Measurements from ENCODE around the gene NEUROG1. TPM values are rescaled to one million over a fixed set of nuclear protein-coding genes. Genes with fewer than 3 reads are reported as not detected.
A peak's percentile ranks its signal among the peaks of the same experiment; 100 is the strongest.

The NEUROG1 gene
- total RNA-seq, 1 experiment from 2014 or later, result not detected

GRCh38 chr5:135570453-135570764, 34.6 kb upstream of the NEUROG1 start:
- H3K27ac Mint-ChIP-seq (ENCODE audit: low read depth, unreplicated experiment), result no peak overlapping the region
- H3K36me3 Mint-ChIP-seq (ENCODE audit: insufficient read depth, unreplicated experiment), result no peaks in the 10 kb centered on the region
- H3K4me3 Mint-ChIP-seq (ENCODE audit: unreplicated experiment), result no peak overlapping the region
- BruUV-seq (replicated peaks), result no TSS peak
- H3K9me3 Mint-ChIP-seq (ENCODE audit: unreplicated experiment), result no peaks in the 10 kb centered on the region
- H3K4me1 Mint-ChIP-seq (ENCODE audit: insufficient read depth, unreplicated experiment), result peaks cover 9% of the 10 kb centered on the region
- TF ChIP-seq, protein P1, sequence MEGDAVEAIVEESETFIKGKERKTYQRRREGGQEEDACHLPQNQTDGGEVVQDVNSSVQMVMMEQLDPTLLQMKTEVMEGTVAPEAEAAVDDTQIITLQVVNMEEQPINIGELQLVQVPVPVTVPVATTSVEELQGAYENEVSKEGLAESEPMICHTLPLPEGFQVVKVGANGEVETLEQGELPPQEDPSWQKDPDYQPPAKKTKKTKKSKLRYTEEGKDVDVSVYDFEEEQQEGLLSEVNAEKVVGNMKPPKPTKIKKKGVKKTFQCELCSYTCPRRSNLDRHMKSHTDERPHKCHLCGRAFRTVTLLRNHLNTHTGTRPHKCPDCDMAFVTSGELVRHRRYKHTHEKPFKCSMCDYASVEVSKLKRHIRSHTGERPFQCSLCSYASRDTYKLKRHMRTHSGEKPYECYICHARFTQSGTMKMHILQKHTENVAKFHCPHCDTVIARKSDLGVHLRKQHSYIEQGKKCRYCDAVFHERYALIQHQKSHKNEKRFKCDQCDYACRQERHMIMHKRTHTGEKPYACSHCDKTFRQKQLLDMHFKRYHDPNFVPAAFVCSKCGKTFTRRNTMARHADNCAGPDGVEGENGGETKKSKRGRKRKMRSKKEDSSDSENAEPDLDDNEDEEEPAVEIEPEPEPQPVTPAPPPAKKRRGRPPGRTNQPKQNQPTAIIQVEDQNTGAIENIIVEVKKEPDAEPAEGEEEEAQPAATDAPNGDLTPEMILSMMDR (IDR thresholded peaks at IDR 0.05; ENCODE audit: unreplicated experiment), result no peak
- intact Hi-C loops (cut with micrococcal nuclease), result loop anchor here (1.0 kb wide), 1 partner anchor 159 kb away; no protein-coding TSS in a partner anchor
- peaks cover 7% of the 10 kb centered on the region for H3K27me3 Mint-ChIP-seq (ENCODE audit: insufficient read depth, unreplicated experiment)
- CTCF ChIA-PET, result interaction anchor here (0.6 to 32.2 kb wide), 25 partner anchors 11 to 1902 kb away, joined by 3 to 2166 read pairs (median 4); partner anchors contain the start of genes CXCL14, SLC25A48 and TIFAB
- DNase-seq (ENCODE audit: unreplicated experiment), result no peak
- POLR2A ChIA-PET, result interaction anchor here (0.7 to 1.6 kb wide), 3 partner anchors 11 to 169 kb away, joined by 3 to 4 read pairs (median 3); no protein-coding TSS in a partner anchor

GRCh38 chr5:135569755-135570452, 34.1 kb upstream of the NEUROG1 start:
- DNase-seq (ENCODE audit: unreplicated experiment), result peak; percentile 66
- no TSS peak for BruUV-seq (replicated peaks)

GRCh38 chr5:135568923-135569360, 33.2 kb upstream of the NEUROG1 start:
- Mint-ChIP-seq H3K36me3 (ENCODE audit: insufficient read depth, unreplicated experiment) (no peaks in the 10 kb centered on the region), H3K27ac (ENCODE audit: low read depth, unreplicated experiment) (no peak overlapping the region), H3K4me1 (ENCODE audit: insufficient read depth, unreplicated experiment) (peaks cover 9% of the 10 kb centered on the region), H3K4me3 (ENCODE audit: unreplicated experiment) (no peak overlapping the region), H3K9me3 (ENCODE audit: unreplicated experiment) (no peaks in the 10 kb centered on the region), H3K27me3 (ENCODE audit: insufficient read depth, unreplicated experiment) (peaks cover 16% of the 10 kb centered on the region)
- TF ChIP-seq, protein P1 (IDR thresholded peaks at IDR 0.05; ENCODE audit: unreplicated experiment), result no peak
- no TSS peak for BruUV-seq (replicated peaks)
- no peak for DNase-seq (ENCODE audit: unreplicated experiment)
- ChIA-PET POLR2A (interaction anchor here (0.8 to 1.3 kb wide), 2 partner anchors 12 to 82 kb away, joined by 3 read pairs; no protein-coding TSS in a partner anchor), CTCF (interaction anchor here (0.6 to 32.2 kb wide), 14 partner anchors 9 to 1053 kb away, joined by 3 to 2166 read pairs (median 43); partner anchors contain the start of genes CXCL14, SLC25A48 and TIFAB)
- intact Hi-C loops (cut with micrococcal nuclease), result no loop called here

More at GRCh38 chr5:135569755-135570452, 34.1 kb upstream of the NEUROG1 start:
- H3K4me3 Mint-ChIP-seq (ENCODE audit: unreplicated experiment), result no peak overlapping the region
- H3K9me3 Mint-ChIP-seq (ENCODE audit: unreplicated experiment), result no peaks in the 10 kb centered on the region
- H3K36me3 Mint-ChIP-seq (ENCODE audit: insufficient read depth, unreplicated experiment), result no peaks in the 10 kb centered on the region
- peaks cover 9% of the 10 kb centered on the region for H3K4me1 Mint-ChIP-seq (ENCODE audit: insufficient read depth, unreplicated experiment)
- no peak overlapping the region for H3K27ac Mint-ChIP-seq (ENCODE audit: low read depth, unreplicated experiment)
- CTCF ChIA-PET, result interaction anchor here (0.6 to 32.2 kb wide), 29 partner anchors 10 to 1875 kb away, joined by 3 to 2166 read pairs (median 4); partner anchors contain the start of genes CXCL14, SLC25A48 and TIFAB
- TF ChIP-seq, protein P1 (IDR thresholded peaks at IDR 0.05; ENCODE audit: unreplicated experiment), result peak; percentile 70
- H3K27me3 Mint-ChIP-seq (ENCODE audit: insufficient read depth, unreplicated experiment), result peaks cover 13% of the 10 kb centered on the region
- POLR2A ChIA-PET, result interaction anchor here (0.7 to 1.6 kb wide), 5 partner anchors 11 to 170 kb away, joined by 3 to 4 read pairs (median 3); no protein-coding TSS in a partner anchor
- intact Hi-C loops (cut with micrococcal nuclease), result loop anchor here (1.0 kb wide), 1 partner anchor 159 kb away; no protein-coding TSS in a partner anchor

- ChIA-PET CTCF (interaction anchor here (0.9 to 32.2 kb wide), 11 partner anchors 9 to 644 kb away, joined by 3 to 2166 read pairs (median 83); partner anchors contain the start of genes CXCL14, SLC25A48 and TIFAB), POLR2A (interaction anchor here (2.0 kb wide), 1 partner anchor 8 kb away, joined by 7 read pairs; no protein-coding TSS in a partner anchor)
- intact Hi-C loops (cut with micrococcal nuclease), result no loop called here
- H3K4me1 Mint-ChIP-seq (ENCODE audit: insufficient read depth, unreplicated experiment), result peaks cover 9% of the 10 kb centered on the region
- H3K27me3 Mint-ChIP-seq (ENCODE audit: insufficient read depth, unreplicated experiment), result peaks cover 16% of the 10 kb centered on the region
- no peak for DNase-seq (ENCODE audit: unreplicated experiment)
- no peaks in the 10 kb centered on the region for H3K36me3 Mint-ChIP-seq (ENCODE audit: insufficient read depth, unreplicated experiment)
- H3K27ac Mint-ChIP-seq (ENCODE audit: low read depth, unreplicated experiment), result no peak overlapping the region
- no peak overlapping the region for H3K4me3 Mint-ChIP-seq (ENCODE audit: unreplicated experiment)
- no TSS peak for BruUV-seq (replicated peaks)
- TF ChIP-seq, protein P1 (IDR thresholded peaks at IDR 0.05; ENCODE audit: unreplicated experiment), result no peak
- no peaks in the 10 kb centered on the region for H3K9me3 Mint-ChIP-seq (ENCODE audit: unreplicated experiment)
Measured at GRCh38 chr5:135568246-135568645, 32.5 kb upstream of the NEUROG1 start.

Data from MCF 10A (cell line).